GM04504 (cell line): ENCODE results near the gene TNIK.

Source experiments
- DNase-seq: peaks from one replicate; pipeline ENCODE4 v3.0.0-alpha.2; 2012; ENCODE audit warnings: low read depth

Gene TNIK

GRCh38 chr3:171282041-171282440, 178.2 kb downstream of the TNIK start:
- DNase-seq = peak; percentile 32

- no peak for DNase-seq
Measured at GRCh38 chr3:171281256-171281992, 178.8 kb downstream of the TNIK start.

GRCh38 chr3:171279972-171280371, 180.2 kb downstream of the TNIK start:
- no peak for DNase-seq

- no peak for DNase-seq
Measured at GRCh38 chr3:171278299-171278590, 182.0 kb downstream of the TNIK start.

GRCh38 chr3:171277456-171278298, 182.5 kb downstream of the TNIK start:
- no peak for DNase-seq

GRCh38 chr3:171276923-171277322, 183.3 kb downstream of the TNIK start:
- DNase-seq = no peak

GRCh38 chr3:171274222-171274621, 186.0 kb downstream of the TNIK start:
- DNase-seq = no peak

GRCh38 chr3:171270541-171270940, 189.7 kb downstream of the TNIK start:
- no peak for DNase-seq

GRCh38 chr3:171269542-171269941, 190.7 kb downstream of the TNIK start:
- DNase-seq = no peak

- DNase-seq = no peak
Measured at GRCh38 chr3:171268677-171269076, 191.5 kb downstream of the TNIK start.

- DNase-seq = no peak
Measured at GRCh38 chr3:171267104-171267503, 193.1 kb downstream of the TNIK start.

GRCh38 chr3:171266740-171267073, 193.5 kb downstream of the TNIK start:
- no peak for DNase-seq

GRCh38 chr3:171266034-171266739, 194.0 kb downstream of the TNIK start:
- DNase-seq = no peak

- DNase-seq = no peak
Measured at GRCh38 chr3:171264758-171265157, 195.4 kb downstream of the TNIK start.

GRCh38 chr3:171262431-171262830, 197.8 kb downstream of the TNIK start:
- no peak for DNase-seq

GRCh38 chr3:171261487-171261886, 198.7 kb downstream of the TNIK start:
- DNase-seq = no peak

GRCh38 chr3:171260899-171261298, 199.3 kb downstream of the TNIK start:
- no peak for DNase-seq

GRCh38 chr3:171260466-171260865, 199.7 kb downstream of the TNIK start:
- no peak for DNase-seq

GRCh38 chr3:171258316-171258715, 201.9 kb downstream of the TNIK start:
- DNase-seq = no peak

- peak; percentile 67 for DNase-seq
Measured at GRCh38 chr3:171257251-171258203, 202.7 kb downstream of the TNIK start.

- DNase-seq = no peak
Measured at GRCh38 chr3:171256445-171257250, 203.6 kb downstream of the TNIK start.
